CD4-positive, alpha-beta memory T cell (primary cell): ENCODE data around the gene PDCD7. TPM values are rescaled to one million over a fixed set of nuclear protein-coding genes. Genes with fewer than 3 reads are reported as not detected.
"Not testable (repeated sequence)": the region's sequence is repeated elsewhere in the genome, so short reads cannot be mapped to it uniquely, and the experiment has no call there.

Experiments used
- CTCF ChIA-PET: fragments of 350-600 bp; sonication (Branson Sonifier 250); formaldehyde crosslinking; loops from one replicate; lab custom pipeline; 2021; ENCODE audit warnings: inconsistent platforms; ENCODE audit not compliant: partially characterized antibody; lab: Charles Lee
- POLR2A ChIA-PET: fragments of 350-600 bp; sonication (Branson Sonifier 250); formaldehyde crosslinking; loops from one replicate; lab custom pipeline; 2021; ENCODE audit not compliant: partially characterized antibody; lab: Charles Lee
- DNase-seq, 5 donors: peaks; one replicate each; pipeline versions ENCODE4 v3.0.0 to v3.0.0-alpha.2; 2020 to 2022; ENCODE audit warnings: mixed read lengths in 1 of 5
- H3K27ac ChIP-seq: one replicate; pipeline ENCODE4 v1.7.0; 2013; ENCODE audit warnings: low read depth, low read length
- H3K27me3 ChIP-seq: 2 replicates; pipeline ENCODE4 v1.7.0; 2013; ENCODE audit warnings: mild to moderate bottlenecking, low read length, moderate library complexity; ENCODE audit not compliant: insufficient read depth
- H3K36me3 ChIP-seq: 2 replicates; pipeline ENCODE4 v1.7.0; 2013; ENCODE audit warnings: mild to moderate bottlenecking, low read length, moderate library complexity; ENCODE audit not compliant: insufficient read depth
- H3K4me1 ChIP-seq: 2 replicates; pipeline ENCODE4 v1.7.0; 2013; ENCODE audit warnings: mild to moderate bottlenecking, low read length, moderate library complexity; ENCODE audit not compliant: insufficient read depth
- H3K4me3 ChIP-seq, 2 donors: one replicate each; pipeline ENCODE4 v1.7.0; 2013; ENCODE audit warnings: low read length in 2 of 2, mild to moderate bottlenecking in 1 of 2
- H3K9me3 ChIP-seq, 2 donors: one replicate each; pipeline ENCODE4 v1.7.0; 2013; ENCODE audit warnings: low read length in 2 of 2, control low read depth in 1 of 2; ENCODE audit not compliant: control insufficient read depth in 1 of 2
- H3K27ac Mint-ChIP-seq, 7 donors: one replicate each; pipeline ENCODE4 v1.8.0; 2020 to 2021; ENCODE audit warnings: mixed read lengths in 7 of 7, mild to moderate bottlenecking in 6 of 7, inconsistent platforms in 3 of 7, moderate library complexity in 3 of 7
- H3K27me3 Mint-ChIP-seq, 2 donors: one replicate each; pipeline ENCODE4 v1.8.0; 2020 to 2021; ENCODE audit warnings: mixed read lengths in 2 of 2
- H3K36me3 Mint-ChIP-seq, 2 donors: one replicate each; pipeline ENCODE4 v1.8.0; 2020 to 2021; ENCODE audit warnings: mixed read lengths in 2 of 2, inconsistent platforms in 1 of 2, mild to moderate bottlenecking in 1 of 2
- H3K4me1 Mint-ChIP-seq, 4 donors: one replicate each; pipeline ENCODE4 v1.8.0; 2020 to 2021; ENCODE audit warnings: mixed read lengths in 4 of 4, mild to moderate bottlenecking in 1 of 4
- H3K4me3 Mint-ChIP-seq, 8 donors: one replicate each; pipeline ENCODE4 v1.8.0; 2020 to 2021; ENCODE audit warnings: mixed read lengths in 8 of 8, mild to moderate bottlenecking in 7 of 8, moderate library complexity in 6 of 8, inconsistent platforms in 3 of 8
- H3K9me3 Mint-ChIP-seq, 8 donors: one replicate each; pipeline ENCODE4 v1.8.0; 2020 to 2021; ENCODE audit warnings: mixed read lengths in 8 of 8, mild to moderate bottlenecking in 5 of 8, inconsistent platforms in 3 of 8, moderate library complexity in 1 of 8
- intact Hi-C: fragments of 100-400 bp; cut with micrococcal nuclease; formaldehyde crosslinking; loops from one replicate; pipeline ENCODE4 v1.15.1; 2023
- polyA plus RNA-seq, 2 donors: library from polyadenylated mRNA; unstranded; fragments of 300-500 nt; fragmentation: Illumina TruSeq; gene quantifications; one replicate each; pipeline ENCODE4 v1.2.3, GENCODE V29; 2021
- total RNA-seq, 2 experiments: library from RNA; stranded (reverse); gene quantifications; one replicate each; pipeline ENCODE4 v1.2.3, GENCODE V29; 2021

Gene PDCD7, protein sequence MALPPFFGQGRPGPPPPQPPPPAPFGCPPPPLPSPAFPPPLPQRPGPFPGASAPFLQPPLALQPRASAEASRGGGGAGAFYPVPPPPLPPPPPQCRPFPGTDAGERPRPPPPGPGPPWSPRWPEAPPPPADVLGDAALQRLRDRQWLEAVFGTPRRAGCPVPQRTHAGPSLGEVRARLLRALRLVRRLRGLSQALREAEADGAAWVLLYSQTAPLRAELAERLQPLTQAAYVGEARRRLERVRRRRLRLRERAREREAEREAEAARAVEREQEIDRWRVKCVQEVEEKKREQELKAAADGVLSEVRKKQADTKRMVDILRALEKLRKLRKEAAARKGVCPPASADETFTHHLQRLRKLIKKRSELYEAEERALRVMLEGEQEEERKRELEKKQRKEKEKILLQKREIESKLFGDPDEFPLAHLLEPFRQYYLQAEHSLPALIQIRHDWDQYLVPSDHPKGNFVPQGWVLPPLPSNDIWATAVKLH
- 10 to 100 TPM; 30.5 to 40.5 TPM for total RNA-seq
- 10 to 100 TPM in 1 of 2 donors, 1 to 10 TPM in 1; 8.8 to 15.1 TPM for polyA plus RNA-seq

DNA sequence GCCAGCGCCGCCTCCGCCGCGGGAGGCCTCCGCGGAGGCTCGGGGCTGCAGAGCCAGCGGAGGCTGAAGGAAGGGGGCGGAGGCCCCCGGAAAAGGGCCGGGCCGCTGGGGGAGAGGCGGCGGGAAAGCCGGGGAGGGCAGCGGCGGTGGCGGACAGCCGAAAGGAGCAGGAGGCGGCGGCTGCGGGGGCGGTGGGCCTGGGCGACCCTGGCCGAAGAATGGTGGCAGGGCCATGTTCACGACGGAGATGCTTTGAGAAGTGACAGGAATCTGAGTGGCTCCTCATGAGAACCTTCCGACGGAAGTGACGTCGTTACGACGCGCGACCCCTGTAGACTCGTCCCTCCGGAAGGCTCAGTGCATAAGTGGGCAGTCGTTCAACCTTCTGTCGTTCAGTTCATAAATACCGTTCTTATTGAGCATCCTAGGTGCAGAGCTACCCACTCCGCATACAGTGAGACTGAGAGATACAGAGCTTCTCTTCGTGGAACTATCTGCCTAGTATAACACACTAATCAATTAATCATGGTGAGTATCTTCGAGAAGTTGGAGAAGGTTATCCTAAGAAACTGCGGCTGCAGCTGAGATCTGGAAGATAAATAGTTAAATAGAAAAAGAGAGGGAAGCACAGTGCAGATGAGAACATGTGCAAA lies at the start of gene PDCD7:
Gene PDCD7 (minus strand): TSS at position 261 of the 653 bp plus-strand sequence. CDS start 27 bp downstream, at position 234.
- peaks cover 11 to 24% of the 10 kb centered on the region in 2 donors for H3K36me3 Mint-ChIP-seq
- peak within 1 kb of the TSS; percentile 91 to 99 (median 96) for H3K27ac Mint-ChIP-seq
- Histone ChIP-seq H3K27me3 (no peaks in the 10 kb centered on the region), H3K4me3 (peak within 1 kb of the TSS; percentile 70 to 91), H3K4me1 (peaks cover 26% of the 10 kb centered on the region), H3K27ac (peak within 1 kb of the TSS; percentile 82), H3K36me3 (peaks cover 9% of the 10 kb centered on the region), H3K9me3 (no peaks in the 10 kb centered on the region)
- CTCF ChIA-PET, result interaction anchor here (1.4 kb wide), 1 partner anchor 32 kb away, joined by 3 read pairs; no protein-coding TSS in a partner anchor
- H3K4me1 Mint-ChIP-seq, result peaks cover 20 to 42% (median 31%) of the 10 kb centered on the region in 4 donors
- peak; percentile 82 to 89 (median 87) for DNase-seq
- POLR2A ChIA-PET, result interaction anchor here (0.8 to 1.3 kb wide), 7 partner anchors 15 to 746 kb away, joined by 3 to 13 read pairs (median 5); partner anchors contain the start of genes CLPX, PARP16, RNU5B-1 and TRIP4
- no peaks in the 10 kb centered on the region for H3K27me3 Mint-ChIP-seq
- H3K4me3 Mint-ChIP-seq, result peak within 1 kb of the TSS; percentile 89 to 96 (median 93)
- intact Hi-C loops, result loop anchor here (1.0 to 2.0 kb wide), 4 partner anchors 52 to 735 kb away; partner anchors contain the start of genes CLPX, MTFMT, RAB11A and RNU5A-1
- H3K9me3 Mint-ChIP-seq, result peaks cover 0 to 7% (median 0%) of the 10 kb centered on the region in 8 donors

DNA sequence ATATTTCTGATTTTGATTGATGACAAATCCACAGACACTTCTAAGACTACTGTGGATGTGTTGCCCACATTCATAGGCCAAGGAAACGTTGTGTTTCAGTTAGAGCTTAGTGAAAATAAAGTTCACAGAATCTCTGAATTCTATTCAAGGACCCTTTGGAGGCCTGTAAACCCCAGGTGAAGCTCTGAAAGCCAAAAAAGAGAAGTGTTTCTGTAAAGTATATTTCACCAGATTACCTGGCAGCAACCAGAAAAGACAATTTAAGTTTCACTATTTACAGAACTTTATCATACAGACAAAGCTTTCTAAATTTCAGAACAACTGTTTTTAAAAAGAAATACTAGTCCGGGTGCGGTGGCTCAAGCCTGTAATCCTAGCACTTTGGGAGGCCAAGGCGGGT lies 48.9 kb upstream of the PDCD7 start:
- Histone ChIP-seq H3K36me3 (peaks cover 19% of the 10 kb centered on the region), H3K9me3 (no peaks in the 10 kb centered on the region), H3K27me3 (no peaks in the 10 kb centered on the region), H3K4me1 (peaks cover 37% of the 10 kb centered on the region), H3K27ac (no peak overlapping the region), H3K4me3 (no peak overlapping the region)
- H3K36me3 Mint-ChIP-seq, result peaks cover 4 to 28% of the 10 kb centered on the region in 2 donors
- peak overlapping the region; percentile 45 to 98 (median 96) for H3K4me3 Mint-ChIP-seq
- peaks cover 14 to 47% (median 24%) of the 10 kb centered on the region in 4 donors for H3K4me1 Mint-ChIP-seq
- H3K27me3 Mint-ChIP-seq, result no peaks in the 10 kb centered on the region
- H3K27ac Mint-ChIP-seq, result peak overlapping the region in 1 of 7 donors; percentile 40
- CTCF ChIA-PET, result no interaction called here
- DNase-seq, result no peak
- no peaks in the 10 kb centered on the region for H3K9me3 Mint-ChIP-seq
- POLR2A ChIA-PET, result interaction anchor here (1.1 to 1.2 kb wide), 3 partner anchors 105 to 122 kb away, joined by 4 read pairs; partner anchors contain the start of genes PARP16 and RNU5B-1
- intact Hi-C loops, result no loop called here

DNA sequence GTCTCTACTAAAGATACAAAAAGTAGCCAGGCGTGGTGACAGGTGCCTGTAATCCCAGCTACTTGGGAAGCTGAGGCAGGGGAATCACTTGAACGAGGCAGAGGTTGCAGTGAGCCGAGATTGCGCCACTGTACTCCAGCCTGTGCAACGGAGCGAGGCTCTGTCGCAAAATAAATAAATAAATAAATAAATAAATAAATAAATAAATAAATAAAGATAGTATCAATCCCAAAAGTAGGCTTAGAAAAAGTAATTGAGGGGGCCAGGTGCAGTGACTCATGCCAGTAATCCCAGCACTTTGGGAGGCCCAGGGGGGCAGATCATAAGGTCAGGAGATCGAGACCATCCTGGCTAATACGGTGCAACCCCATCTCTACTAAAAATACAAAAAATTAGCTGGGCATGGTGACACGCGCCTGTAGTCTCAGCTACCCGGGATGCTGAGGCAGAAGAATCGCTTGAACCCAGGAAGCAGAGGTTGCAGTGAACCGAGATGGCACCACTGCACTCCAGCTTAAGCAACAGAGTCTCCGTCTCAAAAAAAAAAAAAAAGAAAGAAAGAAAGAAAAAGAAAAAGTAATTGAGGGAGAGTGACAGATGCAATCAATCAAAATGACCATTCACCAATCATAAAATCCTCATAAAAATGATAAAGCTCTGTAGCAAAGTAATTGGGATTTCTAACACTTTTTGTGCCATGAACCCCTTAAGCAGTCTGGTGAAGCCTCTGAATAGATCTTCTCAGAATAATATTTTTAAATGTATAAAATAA lies 48.2 kb upstream of the PDCD7 start:
- Mint-ChIP-seq H3K4me3 (peak overlapping the region in 5 of 8 donors; percentile 21 to 66 (median 50)), H3K36me3 (peaks cover 4 to 35% of the 10 kb centered on the region in 2 donors), H3K27ac (peak overlapping the region in 1 of 7 donors; percentile 61), H3K4me1 (peaks cover 14 to 47% (median 24%) of the 10 kb centered on the region in 4 donors)
- Histone ChIP-seq H3K4me1 (peaks cover 37% of the 10 kb centered on the region), H3K36me3 (peaks cover 27% of the 10 kb centered on the region)
- H3K4me3 ChIP-seq, DNase-seq, H3K9me3 ChIP-seq, intact Hi-C loops, H3K27me3 ChIP-seq, H3K27ac ChIP-seq, H3K27me3 Mint-ChIP-seq, H3K9me3 Mint-ChIP-seq: not testable (repeated sequence)
- ChIA-PET CTCF (interaction anchor here (0.7 kb wide), 1 partner anchor 98 kb away, joined by 3 read pairs; no protein-coding TSS in a partner anchor), POLR2A (interaction anchor here (1.2 kb wide), 2 partner anchors 105 to 115 kb away, joined by 4 read pairs; partner anchors contain the start of gene PARP16)

DNA sequence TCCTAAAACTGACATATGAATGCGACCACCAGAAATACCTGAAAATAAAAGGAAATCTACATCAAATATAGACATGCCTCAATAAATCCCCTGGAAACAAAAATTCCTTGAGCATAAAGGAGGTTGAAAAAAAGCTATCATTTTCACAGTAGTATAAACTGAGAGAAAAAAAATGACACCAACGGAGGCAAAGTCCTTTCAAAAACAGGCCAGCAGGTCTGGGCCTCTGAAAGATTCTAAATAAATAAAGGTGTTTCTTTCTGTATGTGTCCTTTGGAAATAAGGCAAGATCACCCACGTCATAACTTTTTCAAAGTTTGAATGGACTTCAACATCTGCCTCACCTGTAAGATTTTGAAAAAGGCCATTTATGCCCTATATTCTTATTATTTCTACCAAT lies 46.6 kb upstream of the PDCD7 start:
- Mint-ChIP-seq H3K36me3 (peaks cover 9 to 44% of the 10 kb centered on the region in 2 donors), H3K4me1 (peaks cover 17 to 40% (median 28%) of the 10 kb centered on the region in 4 donors), H3K27me3 (no peaks in the 10 kb centered on the region), H3K4me3 (peak overlapping the region in 1 of 8 donors; percentile 8), H3K9me3 (no peaks in the 10 kb centered on the region), H3K27ac (peak overlapping the region in 1 of 7 donors; percentile 16)
- Histone ChIP-seq H3K4me3 (no peak overlapping the region), H3K4me1 (peaks cover 37% of the 10 kb centered on the region), H3K9me3 (no peaks in the 10 kb centered on the region), H3K27me3 (no peaks in the 10 kb centered on the region), H3K36me3 (peaks cover 39% of the 10 kb centered on the region), H3K27ac (no peak overlapping the region)
- DNase-seq, result no peak
- intact Hi-C loops, result no loop called here
- ChIA-PET POLR2A (no interaction called here), CTCF (no interaction called here)

DNA sequence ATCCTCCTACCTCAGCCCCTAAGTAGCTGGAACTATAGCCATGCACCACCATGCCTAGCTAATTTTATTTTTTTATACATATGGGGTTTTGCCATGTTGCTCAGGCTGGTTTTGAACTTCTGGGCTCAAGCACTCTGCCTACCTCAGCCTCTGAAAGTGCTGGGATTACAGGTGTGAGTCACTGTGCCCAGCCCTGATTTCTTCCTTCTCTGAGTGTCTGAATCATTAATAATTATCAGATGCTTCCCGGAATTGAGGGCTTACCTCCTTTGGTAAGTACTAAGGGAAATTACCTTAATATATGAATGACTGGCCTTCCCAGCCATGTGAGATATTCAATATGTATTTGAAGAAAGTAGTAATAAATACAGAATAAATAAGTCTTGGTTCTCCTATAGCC lies 44.3 kb upstream of the PDCD7 start:
- CTCF ChIA-PET, result no interaction called here
- H3K27ac Mint-ChIP-seq, result no peak overlapping the region

DNA sequence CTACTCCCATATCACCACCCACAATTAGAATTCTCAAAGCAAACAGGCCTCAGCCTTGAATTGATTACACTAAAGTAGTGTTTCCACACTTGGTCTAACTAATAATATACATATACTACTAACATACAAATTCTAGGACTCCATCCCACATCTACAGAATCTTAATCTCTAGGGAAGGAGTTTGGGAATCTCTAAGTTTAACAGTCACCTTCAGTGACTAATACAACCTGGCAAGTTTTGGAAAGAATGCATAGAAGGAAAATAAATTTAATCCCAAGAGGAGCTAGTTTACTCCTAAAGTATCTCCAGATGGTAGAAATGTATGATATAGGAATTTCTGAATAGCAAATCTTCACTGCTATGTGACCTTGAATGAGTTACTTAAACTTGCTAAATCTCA lies 42.4 kb upstream of the PDCD7 start:
- no peaks in the 10 kb centered on the region for H3K9me3 ChIP-seq
- intact Hi-C loops, result no loop called here
- H3K27ac ChIP-seq, result no peak overlapping the region
- Mint-ChIP-seq H3K27me3 (no peaks in the 10 kb centered on the region), H3K4me3 (no peak overlapping the region), H3K36me3 (peaks cover 20 to 56% of the 10 kb centered on the region in 2 donors), H3K27ac (peak overlapping the region in 4 of 7 donors; percentile 12 to 55 (median 42)), H3K4me1 (peaks cover 7 to 18% (median 12%) of the 10 kb centered on the region in 4 donors), H3K9me3 (no peaks in the 10 kb centered on the region)
- ChIA-PET POLR2A (no interaction called here), CTCF (no interaction called here)
- H3K4me3 ChIP-seq, result no peak overlapping the region
- no peak for DNase-seq
- peaks cover 15% of the 10 kb centered on the region for H3K4me1 ChIP-seq
- no peaks in the 10 kb centered on the region for H3K27me3 ChIP-seq
- peaks cover 60% of the 10 kb centered on the region for H3K36me3 ChIP-seq

More for the DNA sequence above, 44.3 kb upstream of the PDCD7 start:
- Mint-ChIP-seq H3K4me3 (no peak overlapping the region), H3K9me3 (no peaks in the 10 kb centered on the region), H3K27me3 (no peaks in the 10 kb centered on the region), H3K36me3 (peaks cover 16 to 44% of the 10 kb centered on the region in 2 donors), H3K4me1 (peaks cover 17 to 29% (median 20%) of the 10 kb centered on the region in 4 donors)
- H3K27me3 ChIP-seq, result no peaks in the 10 kb centered on the region
- H3K4me1 ChIP-seq, result peaks cover 27% of the 10 kb centered on the region
- no peak for DNase-seq
- POLR2A ChIA-PET, result no interaction called here
- H3K9me3 ChIP-seq, result no peaks in the 10 kb centered on the region
- H3K36me3 ChIP-seq, result peaks cover 47% of the 10 kb centered on the region
- no peak overlapping the region for H3K27ac ChIP-seq
- intact Hi-C loops, result no loop called here
- H3K4me3 ChIP-seq, result no peak overlapping the region
